HepG2 (cell line): Measurements from ENCODE around the gene FLOT2. TPM values are rescaled to one million over a fixed set of nuclear protein-coding genes. Genes with fewer than 3 reads are reported as not detected.

ENCODE experiments used
- ATAC-seq: fragments of 200-7000 bp; cut with Tn5 transposase; 3 replicates; pipeline ENCODE4 v1.9.1; 2020; ENCODE audit warnings: mild to moderate bottlenecking, moderate library complexity
- BruUV-seq: library from RNA; stranded (reverse); fragments of 400-500 nt; replicated peaks from 2 replicates; lab custom pipeline; 2021; lab: Mats Ljungman, UMichigan
- CTCF ChIA-PET: fragments of 300-600 bp; formaldehyde crosslinking; extraction: SDS; loops from one replicate; lab custom pipeline; 2021; ENCODE audit warnings: low total read pairs, inconsistent platforms, low intra/inter-chr PET ratio; lab: Yijun Ruan, JAX
- POLR2A ChIA-PET: fragments of 350-600 bp; sonication (Branson Sonifier 250); formaldehyde crosslinking; loops from one replicate; lab custom pipeline; 2020; ENCODE audit warnings: antibody characterized with exemption, inconsistent platforms; lab: Yijun Ruan, JAX
- DNase-seq: peaks from one replicate; pipeline ENCODE4 v3.0.0-alpha.2; 2015; ENCODE audit warnings: low spot score
- FAIRE-seq: peaks from 3 replicates; lab custom pipeline; 2011; peaks lifted over from hg19 to GRCh38; lab: Jason Lieb, UNC
- H2AFZ ChIP-seq: one replicate; pipeline ENCODE4 v1.6.1; 2011; ENCODE audit warnings: low read length, inconsistent platforms
- H3K27ac ChIP-seq: fragments of 300-600 bp; 3 replicates; pipeline ENCODE4 v1.8.0; 2011; ENCODE audit warnings: mixed run types, mild to moderate bottlenecking, mixed read lengths, low read length, inconsistent platforms; ENCODE audit not compliant: insufficient read depth; ENCODE audit errors: extremely low read length
- H3K27me3 ChIP-seq, 2 experiments: fragments of 200-600 bp in 1 of 2; 2 replicates in 1 of 2; 3 replicates in 1 of 2; pipeline versions ENCODE4 v1.6.0 to v1.8.0; 2011; ENCODE audit warnings: low read length in 2 of 2, mild to moderate bottlenecking in 2 of 2, moderate library complexity in 2 of 2, inconsistent platforms in 1 of 2; ENCODE audit not compliant: insufficient read depth in 2 of 2, control insufficient read depth in 1 of 2
- H3K36me3 ChIP-seq, 2 experiments: fragments of 200-600 bp in 1 of 2; replicated peaks in 1 of 2; 2 replicates in 1 of 2; 3 replicates in 1 of 2; pipeline versions ENCODE4 v1.5.1 to v1.8.0; 2011; ENCODE audit warnings: low read length in 2 of 2, inconsistent platforms in 1 of 2; ENCODE audit not compliant: insufficient read depth in 2 of 2, control insufficient read depth in 1 of 2
- H3K4me1 ChIP-seq: 2 replicates; pipeline ENCODE4 v1.5.1; 2012; ENCODE audit warnings: low read length, inconsistent platforms; ENCODE audit not compliant: insufficient read depth
- H3K4me2 ChIP-seq: 2 replicates; pipeline ENCODE4 v1.6.0; 2011; ENCODE audit warnings: low read depth, low read length, inconsistent platforms
- H3K4me3 ChIP-seq, 3 experiments: fragments of 200-600 bp in 1 of 3; sonication (generic), shearing (Covaris generic) in 1 of 3; replicated peaks in 1 of 3; 2 replicates each; pipeline ENCODE4 v1.5.1; 2011 to 2016; ENCODE audit warnings: low read length in 3 of 3, inconsistent platforms in 2 of 3, low read depth in 2 of 3, mild to moderate bottlenecking in 2 of 3, control low read depth in 1 of 3, mixed read lengths in 1 of 3; ENCODE audit not compliant: insufficient read depth in 1 of 3
- H3K79me2 ChIP-seq: one replicate; pipeline ENCODE4 v1.6.1; 2011; ENCODE audit warnings: low read length, inconsistent platforms; ENCODE audit not compliant: insufficient read depth
- H3K9ac ChIP-seq: 2 replicates; pipeline ENCODE4 v1.6.0; 2011; ENCODE audit warnings: mild to moderate bottlenecking, low read depth, low read length, inconsistent platforms; ENCODE audit not compliant: insufficient read depth
- H3K9me3 ChIP-seq: 2 replicates; pipeline ENCODE4 v1.5.1; 2012; ENCODE audit warnings: mild to moderate bottlenecking, low read length
- H4K20me1 ChIP-seq: 2 replicates; pipeline ENCODE4 v1.6.0; 2011; ENCODE audit warnings: inconsistent platforms, mild to moderate bottlenecking, low read length, moderate library complexity; ENCODE audit not compliant: insufficient read depth
- MIER3 ChIP-seq: IDR thresholded peaks from 2 replicates; pipeline ENCODE4 v1.6.1; 2016; ENCODE audit warnings: missing compliant biosample characterization, borderline replicate concordance
- NBN ChIP-seq: fragments of 450-650 bp; conservative IDR thresholded peaks from 2 replicates; pipeline ENCODE4 v1.6.1; 2017
- NR2F1 ChIP-seq, 2 experiments: fragments of 450-650 bp in 1 of 2; formaldehyde crosslinking in 1 of 2; IDR thresholded peaks; 2 replicates each; pipeline versions ENCODE4 v1.5.0 to v1.6.1; 2016 to 2020; ENCODE audit warnings: mild to moderate bottlenecking in 1 of 2, missing compliant biosample characterization in 1 of 2, missing genetic modification reagents in 1 of 2, moderate library complexity in 1 of 2
- SIN3A ChIP-seq: IDR thresholded peaks from 2 replicates; pipeline ENCODE4 v1.6.1; 2011; ENCODE audit warnings: low read depth, mild to moderate bottlenecking, control low read depth, low read length, borderline replicate concordance
- TAF15 ChIP-seq: fragments of 200-400 bp; formaldehyde crosslinking; IDR thresholded peaks from one replicate; pipeline ENCODE4 v1.6.1; 2018; ENCODE audit warnings: mild to moderate bottlenecking, low read depth, low read length; ENCODE audit not compliant: poor library complexity, severe bottlenecking
- TEAD3 ChIP-seq: optimal IDR thresholded peaks from 2 replicates; pipeline ENCODE3; 2016; ENCODE audit warnings: borderline replicate concordance
- ZNF772 ChIP-seq: sonication (generic); formaldehyde crosslinking; IDR thresholded peaks from 2 replicates; pipeline ENCODE4 v1.5.0; 2020; ENCODE audit warnings: mild to moderate bottlenecking, missing genetic modification reagents
- WGBS: methylation state at CpG from one replicate; pipeline ENCODE4 v1.1.6; 2017; ENCODE audit warnings: low lambda C conversion rate; 5-methylcytosine and 5-hydroxymethylcytosine counted together
- in situ Hi-C: cut with HindIII; loops from 2 replicates; pipeline ENCODE4 v1.10.0; 2017; ENCODE audit warnings: low pct_unique_long_range_greater_than_20kb; ENCODE audit not compliant: extremely low pct_ligation_motif_present
- intact Hi-C: fragments of 100-400 bp; cut with micrococcal nuclease; formaldehyde crosslinking; loops from one replicate; pipeline ENCODE4 v1.10.0; 2022; ENCODE audit not compliant: unreplicated experiment
- polyA plus RNA-seq, 8 experiments: library from polyadenylated mRNA; depleted of rRNA in 3 of 8; stranded (reverse) in 7 of 8; unstranded in 1 of 8; fragments of >200 nt; fragmentation: Illumina TruSeq in 4 of 8; extraction: Trizol in 4 of 8; gene quantifications; 2 replicates each; pipeline versions ENCODE4 v1.2.1 to v1.2.3, GENCODE V29; 2011 to 2016; ENCODE audit warnings: low read depth in 4 of 8, missing spikeins in 1 of 8, mixed read lengths in 1 of 8; ENCODE audit not compliant: insufficient read depth in 1 of 8
- total RNA-seq, 5 experiments: library from RNA; depleted of rRNA; stranded (reverse); fragments of >200 nt; fragmentation: Illumina TruSeq; extraction: Trizol; gene quantifications; 2 replicates each; pipeline ENCODE4 v1.2.3, GENCODE V29; 2016; ENCODE audit warnings: low read depth in 1 of 5
- TF ChIP-seq, protein P1 (sequence below): sonication (generic); formaldehyde crosslinking; IDR thresholded peaks from 2 replicates; pipeline ENCODE4 v1.4.0; 2020; ENCODE audit warnings: missing genetic modification reagents
- TF ChIP-seq, protein P2 (sequence below): sonication (generic); formaldehyde crosslinking; IDR thresholded peaks from 2 replicates; pipeline ENCODE4 v1.5.0; 2020; ENCODE audit warnings: mild to moderate bottlenecking, missing genetic modification reagents, moderate library complexity
- TF ChIP-seq, protein P3 (sequence below): sonication (generic); formaldehyde crosslinking; IDR thresholded peaks from 2 replicates; pipeline ENCODE4 v1.5.1; 2020; ENCODE audit warnings: missing genetic modification reagents, mild to moderate bottlenecking, borderline replicate concordance
- TF ChIP-seq, protein P4 (sequence below): IDR thresholded peaks from 2 replicates; pipeline ENCODE4 v1.4.0; 2020; ENCODE audit warnings: mild to moderate bottlenecking, missing genetic modification reagents

The FLOT2 gene
- total and polyA plus RNA-seq, 2 of the 13 experiments (the other 11 are each of a cell fraction or from before 2014, with no cell fraction given): 54.3 to 54.5 TPM

DNA sequence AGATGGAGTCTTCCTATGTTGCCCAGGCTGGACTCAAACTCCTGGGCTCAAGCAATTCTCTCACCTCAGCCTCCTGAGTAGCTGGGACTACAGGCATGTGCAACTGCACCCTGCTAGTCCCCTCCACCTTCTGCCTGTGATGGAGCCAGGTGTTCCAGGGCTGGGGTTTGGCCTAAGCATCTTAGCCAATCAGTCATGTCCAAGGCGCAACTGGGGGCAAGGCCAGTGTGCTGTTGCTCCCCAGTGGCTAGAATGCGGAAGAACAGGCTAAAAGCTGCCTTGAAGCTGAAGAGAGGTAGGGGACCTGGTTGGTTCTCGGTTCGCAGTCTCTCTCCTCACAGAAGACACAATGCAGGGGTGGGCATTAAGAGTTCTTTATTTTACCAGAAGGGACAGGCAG lies 18.6 kb downstream of the FLOT2 start (continued):
- TF ChIP-seq, protein P1, sequence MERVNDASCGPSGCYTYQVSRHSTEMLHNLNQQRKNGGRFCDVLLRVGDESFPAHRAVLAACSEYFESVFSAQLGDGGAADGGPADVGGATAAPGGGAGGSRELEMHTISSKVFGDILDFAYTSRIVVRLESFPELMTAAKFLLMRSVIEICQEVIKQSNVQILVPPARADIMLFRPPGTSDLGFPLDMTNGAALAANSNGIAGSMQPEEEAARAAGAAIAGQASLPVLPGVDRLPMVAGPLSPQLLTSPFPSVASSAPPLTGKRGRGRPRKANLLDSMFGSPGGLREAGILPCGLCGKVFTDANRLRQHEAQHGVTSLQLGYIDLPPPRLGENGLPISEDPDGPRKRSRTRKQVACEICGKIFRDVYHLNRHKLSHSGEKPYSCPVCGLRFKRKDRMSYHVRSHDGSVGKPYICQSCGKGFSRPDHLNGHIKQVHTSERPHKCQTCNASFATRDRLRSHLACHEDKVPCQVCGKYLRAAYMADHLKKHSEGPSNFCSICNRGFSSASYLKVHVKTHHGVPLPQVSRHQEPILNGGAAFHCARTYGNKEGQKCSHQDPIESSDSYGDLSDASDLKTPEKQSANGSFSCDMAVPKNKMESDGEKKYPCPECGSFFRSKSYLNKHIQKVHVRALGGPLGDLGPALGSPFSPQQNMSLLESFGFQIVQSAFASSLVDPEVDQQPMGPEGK (CRISPR knock-in tag): peak; percentile 31; the same call in 1 of the 2 replicates
- TF ChIP-seq TEAD3 (CRISPR knock-in tag): peak; percentile 99
- TF ChIP-seq, protein P2, sequence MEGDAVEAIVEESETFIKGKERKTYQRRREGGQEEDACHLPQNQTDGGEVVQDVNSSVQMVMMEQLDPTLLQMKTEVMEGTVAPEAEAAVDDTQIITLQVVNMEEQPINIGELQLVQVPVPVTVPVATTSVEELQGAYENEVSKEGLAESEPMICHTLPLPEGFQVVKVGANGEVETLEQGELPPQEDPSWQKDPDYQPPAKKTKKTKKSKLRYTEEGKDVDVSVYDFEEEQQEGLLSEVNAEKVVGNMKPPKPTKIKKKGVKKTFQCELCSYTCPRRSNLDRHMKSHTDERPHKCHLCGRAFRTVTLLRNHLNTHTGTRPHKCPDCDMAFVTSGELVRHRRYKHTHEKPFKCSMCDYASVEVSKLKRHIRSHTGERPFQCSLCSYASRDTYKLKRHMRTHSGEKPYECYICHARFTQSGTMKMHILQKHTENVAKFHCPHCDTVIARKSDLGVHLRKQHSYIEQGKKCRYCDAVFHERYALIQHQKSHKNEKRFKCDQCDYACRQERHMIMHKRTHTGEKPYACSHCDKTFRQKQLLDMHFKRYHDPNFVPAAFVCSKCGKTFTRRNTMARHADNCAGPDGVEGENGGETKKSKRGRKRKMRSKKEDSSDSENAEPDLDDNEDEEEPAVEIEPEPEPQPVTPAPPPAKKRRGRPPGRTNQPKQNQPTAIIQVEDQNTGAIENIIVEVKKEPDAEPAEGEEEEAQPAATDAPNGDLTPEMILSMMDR (CRISPR knock-in tag): peak; percentile 89

DNA sequence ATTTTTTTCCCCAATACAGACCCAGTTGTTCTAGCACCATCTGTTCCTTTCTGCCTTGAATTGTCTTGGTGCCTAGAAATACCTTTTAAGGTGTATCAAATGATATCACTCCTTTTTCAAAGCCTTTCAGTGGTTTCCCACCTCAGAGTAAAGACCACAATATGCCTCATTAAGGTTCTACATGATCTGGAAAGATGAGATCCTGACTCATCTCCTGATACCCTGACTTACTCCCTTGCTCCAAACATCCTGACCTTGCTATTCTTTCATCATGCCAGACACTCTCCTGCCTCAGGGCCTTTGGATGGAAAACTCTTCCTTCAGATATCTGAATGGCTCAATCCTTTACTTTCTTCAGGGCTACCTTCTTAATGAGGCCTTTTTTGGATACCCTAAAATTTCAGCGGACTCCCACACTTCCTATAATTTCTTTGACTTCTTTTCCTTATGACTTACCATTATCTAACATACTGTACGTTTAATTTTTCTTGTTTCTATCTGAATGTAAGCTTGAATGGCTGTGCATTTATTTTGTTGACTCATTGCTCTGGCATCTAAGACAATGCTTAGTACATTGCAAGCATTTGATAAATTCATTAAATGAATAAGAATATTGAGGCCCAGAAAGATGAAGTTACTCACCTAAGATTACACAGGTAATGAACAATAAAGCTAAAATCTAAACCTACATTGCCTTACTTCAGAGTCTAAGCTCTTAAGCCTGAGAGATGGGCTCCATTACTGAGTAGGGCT lies 19.2 kb downstream of the FLOT2 start:
- 95% methylated on average over 2 of the region's 2 CpGs for WGBS
- Histone ChIP-seq H2AFZ (no peak overlapping the region), H3K9ac (no peak overlapping the region), H3K27ac (no peak overlapping the region), H3K27me3 (no peaks in the 10 kb centered on the region), H3K4me2 (no peak overlapping the region), H3K79me2 (no peaks in the 10 kb centered on the region), H3K36me3 (peaks cover 25 to 39% of the 10 kb centered on the region in 2 experiments), H3K9me3 (no peaks in the 10 kb centered on the region), H3K4me3 (no peak overlapping the region), H4K20me1 (no peaks in the 10 kb centered on the region), H3K4me1 (no peaks in the 10 kb centered on the region)
- POLR2A ChIA-PET: interaction anchor here (0.6 to 1.4 kb wide), 2 partner anchors 23 to 146 kb away, joined by 4 to 5 read pairs; no protein-coding TSS in a partner anchor
- CTCF ChIA-PET: interaction anchor here (1.2 to 2.4 kb wide), 4 partner anchors 24 to 151 kb away, joined by 3 to 20 read pairs (median 8); partner anchors contain the start of gene DHRS13
- intact Hi-C loops (no loop called here), in situ Hi-C loops (loop anchor here (25.0 kb wide), 1 partner anchor 241 kb away; the partner anchor contains the start of gene BLTP2)
- no peak for TF ChIP-seq TAF15
- TF ChIP-seq ZNF772: no peak
- TF ChIP-seq NBN: no peak
- TF ChIP-seq, protein P3, sequence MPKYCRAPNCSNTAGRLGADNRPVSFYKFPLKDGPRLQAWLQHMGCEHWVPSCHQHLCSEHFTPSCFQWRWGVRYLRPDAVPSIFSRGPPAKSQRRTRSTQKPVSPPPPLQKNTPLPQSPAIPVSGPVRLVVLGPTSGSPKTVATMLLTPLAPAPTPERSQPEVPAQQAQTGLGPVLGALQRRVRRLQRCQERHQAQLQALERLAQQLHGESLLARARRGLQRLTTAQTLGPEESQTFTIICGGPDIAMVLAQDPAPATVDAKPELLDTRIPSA (CRISPR knock-in tag): no peak
- TF ChIP-seq SIN3A: no peak
- no peak for TF ChIP-seq NR2F1 (CRISPR knock-in tag; IDR thresholded peaks at IDR 0.05)
- TF ChIP-seq, protein P4, sequence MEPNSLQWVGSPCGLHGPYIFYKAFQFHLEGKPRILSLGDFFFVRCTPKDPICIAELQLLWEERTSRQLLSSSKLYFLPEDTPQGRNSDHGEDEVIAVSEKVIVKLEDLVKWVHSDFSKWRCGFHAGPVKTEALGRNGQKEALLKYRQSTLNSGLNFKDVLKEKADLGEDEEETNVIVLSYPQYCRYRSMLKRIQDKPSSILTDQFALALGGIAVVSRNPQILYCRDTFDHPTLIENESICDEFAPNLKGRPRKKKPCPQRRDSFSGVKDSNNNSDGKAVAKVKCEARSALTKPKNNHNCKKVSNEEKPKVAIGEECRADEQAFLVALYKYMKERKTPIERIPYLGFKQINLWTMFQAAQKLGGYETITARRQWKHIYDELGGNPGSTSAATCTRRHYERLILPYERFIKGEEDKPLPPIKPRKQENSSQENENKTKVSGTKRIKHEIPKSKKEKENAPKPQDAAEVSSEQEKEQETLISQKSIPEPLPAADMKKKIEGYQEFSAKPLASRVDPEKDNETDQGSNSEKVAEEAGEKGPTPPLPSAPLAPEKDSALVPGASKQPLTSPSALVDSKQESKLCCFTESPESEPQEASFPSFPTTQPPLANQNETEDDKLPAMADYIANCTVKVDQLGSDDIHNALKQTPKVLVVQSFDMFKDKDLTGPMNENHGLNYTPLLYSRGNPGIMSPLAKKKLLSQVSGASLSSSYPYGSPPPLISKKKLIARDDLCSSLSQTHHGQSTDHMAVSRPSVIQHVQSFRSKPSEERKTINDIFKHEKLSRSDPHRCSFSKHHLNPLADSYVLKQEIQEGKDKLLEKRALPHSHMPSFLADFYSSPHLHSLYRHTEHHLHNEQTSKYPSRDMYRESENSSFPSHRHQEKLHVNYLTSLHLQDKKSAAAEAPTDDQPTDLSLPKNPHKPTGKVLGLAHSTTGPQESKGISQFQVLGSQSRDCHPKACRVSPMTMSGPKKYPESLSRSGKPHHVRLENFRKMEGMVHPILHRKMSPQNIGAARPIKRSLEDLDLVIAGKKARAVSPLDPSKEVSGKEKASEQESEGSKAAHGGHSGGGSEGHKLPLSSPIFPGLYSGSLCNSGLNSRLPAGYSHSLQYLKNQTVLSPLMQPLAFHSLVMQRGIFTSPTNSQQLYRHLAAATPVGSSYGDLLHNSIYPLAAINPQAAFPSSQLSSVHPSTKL: no peak
- TF ChIP-seq MIER3 (CRISPR knock-in tag): no peak
- no TSS peak for BruUV-seq
- no peak for FAIRE-seq
- no peak for DNase-seq
- ATAC-seq: no peak
